Muscle layer of duodenum (tissue), 2 donors: ENCODE results near the gene LAMC3.
"Not testable (repeated sequence)": the region's sequence is repeated elsewhere in the genome, so short reads cannot be mapped to it uniquely, and the experiment has no call there.

Experiments used
- H3K27ac ChIP-seq: one replicate; pipeline ENCODE4 v1.7.0; 2013; ENCODE audit warnings: mild to moderate bottlenecking, low read length
- H3K27me3 ChIP-seq: one replicate; pipeline ENCODE4 v1.7.0; 2013; ENCODE audit warnings: low read depth, mild to moderate bottlenecking, control low read depth, low read length
- H3K36me3 ChIP-seq, 2 donors: one replicate each; pipeline ENCODE4 v1.7.0; 2013; ENCODE audit warnings: low read length in 2 of 2, control low read depth in 1 of 2, mild to moderate bottlenecking in 1 of 2; ENCODE audit not compliant: insufficient read depth in 2 of 2, control insufficient read depth in 1 of 2
- H3K4me1 ChIP-seq, 2 donors: one replicate each; pipeline ENCODE4 v1.7.0; 2013; ENCODE audit warnings: low read length in 2 of 2, mild to moderate bottlenecking in 2 of 2, control low read depth in 1 of 2, moderate library complexity in 1 of 2; ENCODE audit not compliant: insufficient read depth in 2 of 2, control insufficient read depth in 1 of 2
- H3K4me3 ChIP-seq, 2 donors: one replicate each; pipeline ENCODE4 v1.7.0; 2013; ENCODE audit warnings: low read length in 2 of 2, low read depth in 1 of 2, mild to moderate bottlenecking in 1 of 2
- H3K9me3 ChIP-seq, 2 donors: one replicate each; pipeline ENCODE4 v1.7.0; 2013; ENCODE audit warnings: low read length in 2 of 2, control low read depth in 1 of 2, mild to moderate bottlenecking in 1 of 2; ENCODE audit not compliant: control insufficient read depth in 1 of 2
- donor health status: healthy.

Gene LAMC3

DNA sequence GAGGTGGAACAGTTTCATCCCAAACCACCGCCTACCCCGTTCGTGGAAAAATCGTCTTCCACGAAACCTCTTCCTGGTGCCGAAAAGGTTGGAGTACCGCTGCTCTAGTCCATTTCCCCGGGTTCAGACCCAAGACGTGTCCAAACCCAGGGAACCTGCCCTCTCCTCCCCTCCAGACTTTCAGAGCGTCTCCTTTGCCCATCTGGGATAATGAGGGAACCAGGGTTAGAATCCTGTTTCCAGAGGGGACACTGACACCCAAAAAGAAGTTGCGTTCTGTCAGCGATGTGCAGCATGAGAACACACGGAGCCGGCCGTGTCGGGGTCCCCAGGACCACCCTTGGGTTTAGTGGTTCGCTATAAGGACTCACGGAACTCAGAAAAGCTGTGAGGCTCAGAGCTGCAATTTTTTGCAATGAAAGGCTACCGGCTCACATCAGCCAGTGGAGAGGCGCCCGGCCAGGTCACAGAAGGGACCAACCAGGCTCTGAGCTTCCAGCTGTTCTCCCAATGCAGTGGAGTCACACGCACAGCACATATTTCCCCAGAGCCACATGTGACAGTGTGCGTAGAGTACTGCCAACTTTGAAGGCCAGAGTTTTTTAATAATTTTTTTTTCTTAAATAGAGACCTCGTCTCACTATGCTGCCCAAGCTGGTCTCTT is 19.4 kb downstream of the LAMC3 start:
- no peaks in the 10 kb centered on the region for H3K9me3 ChIP-seq
- H3K27me3 ChIP-seq, result no peaks in the 10 kb centered on the region
- no peak overlapping the region for H3K27ac ChIP-seq
- H3K4me3 ChIP-seq, result no peak overlapping the region
- H3K36me3 ChIP-seq, result no peaks in the 10 kb centered on the region
- no peaks in the 10 kb centered on the region for H3K4me1 ChIP-seq

DNA sequence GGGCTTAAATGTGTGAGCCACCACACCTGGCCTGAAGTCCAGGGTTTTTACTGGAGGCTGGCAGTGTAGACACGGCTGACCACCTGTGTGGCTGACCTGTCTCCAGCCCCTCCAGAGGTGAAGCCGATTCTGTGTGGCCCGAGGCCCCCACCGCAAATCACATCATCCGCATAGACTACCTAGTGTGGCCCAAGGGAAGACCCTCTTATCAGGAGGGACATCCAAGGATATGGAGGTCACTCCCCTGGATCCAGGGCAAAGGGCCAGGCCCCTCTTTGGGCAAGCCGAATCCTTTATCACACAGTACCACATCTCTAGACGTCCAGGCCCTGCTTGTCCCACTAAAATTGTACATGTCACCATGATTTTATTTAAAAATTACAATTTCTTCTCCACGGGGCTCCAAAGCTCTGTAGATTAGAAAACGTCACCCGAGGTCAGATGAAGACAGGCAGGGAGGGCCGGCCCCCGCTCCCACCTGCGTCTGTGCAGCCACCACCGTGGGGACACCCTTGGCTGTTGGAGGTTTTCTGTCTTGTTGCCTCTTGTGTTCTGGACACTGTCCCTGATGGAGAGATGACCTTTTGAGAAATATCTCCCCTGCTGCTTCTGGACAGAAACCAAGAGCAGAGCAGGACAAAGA is 20.1 kb downstream of the LAMC3 start:
- H3K36me3 ChIP-seq, result no peaks in the 10 kb centered on the region
- no peak overlapping the region for H3K27ac ChIP-seq
- H3K9me3 ChIP-seq, result no peaks in the 10 kb centered on the region
- H3K4me1 ChIP-seq, result no peaks in the 10 kb centered on the region
- no peaks in the 10 kb centered on the region for H3K27me3 ChIP-seq
- H3K4me3 ChIP-seq, result no peak overlapping the region

DNA sequence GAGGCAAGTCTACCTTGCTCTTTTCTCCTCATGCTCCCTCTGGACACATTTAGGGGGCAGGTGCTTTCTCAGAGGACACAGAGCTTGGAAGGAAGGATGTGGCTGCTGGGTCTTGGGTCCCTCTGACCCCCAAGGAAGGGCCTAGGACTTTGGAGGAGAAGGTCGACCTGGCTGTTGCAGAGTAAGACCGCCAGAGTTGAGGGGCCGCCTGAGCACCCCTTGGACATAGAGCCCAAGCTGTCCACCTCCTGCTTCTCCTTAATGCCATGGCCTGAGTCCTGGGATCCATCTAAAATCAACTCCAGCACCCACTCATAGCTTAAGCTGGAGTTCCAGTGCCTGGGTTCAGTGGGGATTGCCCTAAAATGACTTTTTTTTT is 20.6 kb downstream of the LAMC3 start:
- Histone ChIP-seq H3K4me3 (no peak overlapping the region), H3K9me3 (no peaks in the 10 kb centered on the region), H3K27me3 (no peaks in the 10 kb centered on the region), H3K27ac (no peak overlapping the region), H3K4me1 (no peaks in the 10 kb centered on the region), H3K36me3 (no peaks in the 10 kb centered on the region)

DNA sequence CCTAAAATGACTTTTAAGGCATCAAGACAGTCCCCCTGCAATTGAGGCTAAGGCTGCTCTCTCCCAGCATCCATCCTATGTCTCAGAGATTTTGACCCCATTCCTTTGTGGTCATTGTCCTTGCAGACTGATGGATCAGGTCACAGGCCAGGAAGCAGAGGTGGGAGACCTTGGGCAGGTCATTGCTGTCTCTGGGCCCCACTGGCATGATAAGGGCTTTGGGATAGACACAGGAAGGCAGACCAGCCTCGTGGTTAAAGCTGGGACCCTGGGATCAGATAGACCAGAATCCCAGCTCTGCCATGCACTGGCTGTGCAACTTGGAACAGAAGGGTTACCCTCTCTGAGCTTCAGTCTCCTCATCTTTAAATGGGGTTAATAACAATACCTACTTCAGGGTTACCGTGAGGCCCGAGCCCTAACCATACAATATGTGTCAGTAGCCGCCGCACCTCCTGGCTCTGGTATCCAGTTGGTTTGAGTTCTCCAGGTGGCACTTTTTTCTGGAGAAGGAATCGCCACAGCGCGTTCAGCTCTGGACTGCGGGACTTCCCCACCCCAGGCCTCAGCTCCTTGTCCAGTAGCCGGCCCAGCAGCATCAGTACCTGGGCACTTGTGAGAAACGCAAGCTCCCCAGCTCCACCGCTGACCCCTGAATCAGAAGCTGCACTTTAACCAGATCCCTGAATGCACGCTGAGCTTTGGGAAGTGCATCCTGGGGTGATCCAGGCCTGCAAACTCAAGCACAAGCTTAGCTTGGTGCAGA is 21.4 kb downstream of the LAMC3 start:
- Histone ChIP-seq H3K4me3 (no peak overlapping the region), H3K36me3 (no peaks in the 10 kb centered on the region), H3K27me3 (no peaks in the 10 kb centered on the region), H3K4me1 (no peaks in the 10 kb centered on the region), H3K9me3 (no peaks in the 10 kb centered on the region), H3K27ac (no peak overlapping the region)

DNA sequence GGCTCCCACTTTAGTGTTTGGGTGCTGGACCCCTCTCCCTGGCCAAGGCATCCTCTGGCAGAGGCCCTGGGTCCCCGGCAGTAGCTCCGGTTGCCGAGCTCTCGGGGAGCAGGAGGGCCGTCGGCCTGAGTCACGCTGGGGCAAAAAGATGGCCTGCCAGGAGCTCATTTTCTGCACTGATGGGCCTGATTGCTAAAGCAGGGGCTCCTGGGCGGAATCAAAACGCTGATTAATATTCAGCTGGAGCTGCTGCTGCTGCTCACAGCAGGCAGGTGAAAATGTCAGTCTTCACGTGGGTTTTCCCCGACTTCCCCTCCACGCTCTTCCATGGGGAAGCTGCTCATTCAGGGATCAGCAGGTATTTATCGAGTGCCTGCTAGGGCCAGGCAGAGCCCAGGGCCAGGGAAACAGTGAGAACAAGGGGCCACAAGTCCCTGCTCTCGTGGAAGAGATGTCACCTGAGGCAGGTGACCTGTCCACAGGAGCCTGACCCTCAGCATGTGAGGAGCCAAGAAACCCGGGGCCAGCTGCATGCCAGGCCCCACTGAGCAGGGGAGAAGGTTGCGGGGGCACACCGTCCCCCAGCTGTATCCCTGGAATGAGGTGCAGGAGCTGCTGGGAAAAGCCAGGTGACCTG is 22.1 kb downstream of the LAMC3 start:
- no peaks in the 10 kb centered on the region for H3K9me3 ChIP-seq
- H3K4me3 ChIP-seq, result no peak overlapping the region
- no peaks in the 10 kb centered on the region for H3K36me3 ChIP-seq
- no peaks in the 10 kb centered on the region for H3K4me1 ChIP-seq
- no peak overlapping the region for H3K27ac ChIP-seq
- no peaks in the 10 kb centered on the region for H3K27me3 ChIP-seq

DNA sequence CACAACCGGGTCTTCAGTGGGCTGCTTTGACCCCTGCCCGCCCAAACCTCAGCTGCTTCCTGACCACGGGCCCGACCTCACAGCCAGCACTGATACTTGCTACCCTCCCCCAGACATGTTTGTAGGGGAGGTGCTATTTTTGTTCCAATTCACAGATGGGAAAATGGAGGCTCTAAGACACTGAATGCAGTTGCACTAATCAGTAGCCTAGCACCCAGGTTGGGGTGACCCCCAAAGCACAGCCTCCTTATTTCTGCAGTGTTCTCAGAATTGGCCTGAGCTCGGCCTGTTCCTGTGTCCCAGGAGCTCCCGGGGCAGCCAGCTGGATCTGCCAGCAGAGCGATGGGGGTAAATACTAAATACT is 22.6 kb downstream of the LAMC3 start:
- H3K4me1 ChIP-seq, result peaks cover 0 to 2% of the 10 kb centered on the region in 2 donors
- no peak overlapping the region for H3K4me3 ChIP-seq
- H3K27ac ChIP-seq, result no peak overlapping the region
- no peaks in the 10 kb centered on the region for H3K36me3 ChIP-seq
- H3K9me3 ChIP-seq, result no peaks in the 10 kb centered on the region
- H3K27me3 ChIP-seq, result no peaks in the 10 kb centered on the region

DNA sequence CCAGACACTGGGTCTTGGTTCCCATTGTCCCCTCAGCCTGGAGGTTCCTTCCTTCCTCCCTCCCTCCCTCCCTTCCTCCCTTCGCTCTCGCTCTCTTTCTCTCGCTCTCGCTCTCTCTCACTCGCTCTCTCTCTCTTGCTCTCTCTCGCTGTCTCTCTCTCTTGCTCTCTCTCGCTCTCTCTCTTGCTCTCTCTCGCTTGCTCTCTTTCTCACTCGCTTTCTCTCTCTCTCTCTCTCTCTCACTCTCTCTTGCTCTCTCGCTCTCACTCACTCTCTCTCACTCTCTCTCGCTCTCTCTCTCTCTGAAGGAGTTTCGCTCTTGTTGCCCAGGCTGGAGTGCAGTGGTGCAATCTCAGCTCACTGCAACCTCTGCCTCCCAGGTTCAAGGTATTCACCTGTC is 23.4 kb downstream of the LAMC3 start:
- Histone ChIP-seq H3K27me3 (no peaks in the 10 kb centered on the region), H3K27ac (no peak overlapping the region), H3K4me3 (no peak overlapping the region), H3K4me1 (peaks cover 0 to 9% of the 10 kb centered on the region in 2 donors), H3K36me3 (no peaks in the 10 kb centered on the region), H3K9me3 (no peaks in the 10 kb centered on the region)

DNA sequence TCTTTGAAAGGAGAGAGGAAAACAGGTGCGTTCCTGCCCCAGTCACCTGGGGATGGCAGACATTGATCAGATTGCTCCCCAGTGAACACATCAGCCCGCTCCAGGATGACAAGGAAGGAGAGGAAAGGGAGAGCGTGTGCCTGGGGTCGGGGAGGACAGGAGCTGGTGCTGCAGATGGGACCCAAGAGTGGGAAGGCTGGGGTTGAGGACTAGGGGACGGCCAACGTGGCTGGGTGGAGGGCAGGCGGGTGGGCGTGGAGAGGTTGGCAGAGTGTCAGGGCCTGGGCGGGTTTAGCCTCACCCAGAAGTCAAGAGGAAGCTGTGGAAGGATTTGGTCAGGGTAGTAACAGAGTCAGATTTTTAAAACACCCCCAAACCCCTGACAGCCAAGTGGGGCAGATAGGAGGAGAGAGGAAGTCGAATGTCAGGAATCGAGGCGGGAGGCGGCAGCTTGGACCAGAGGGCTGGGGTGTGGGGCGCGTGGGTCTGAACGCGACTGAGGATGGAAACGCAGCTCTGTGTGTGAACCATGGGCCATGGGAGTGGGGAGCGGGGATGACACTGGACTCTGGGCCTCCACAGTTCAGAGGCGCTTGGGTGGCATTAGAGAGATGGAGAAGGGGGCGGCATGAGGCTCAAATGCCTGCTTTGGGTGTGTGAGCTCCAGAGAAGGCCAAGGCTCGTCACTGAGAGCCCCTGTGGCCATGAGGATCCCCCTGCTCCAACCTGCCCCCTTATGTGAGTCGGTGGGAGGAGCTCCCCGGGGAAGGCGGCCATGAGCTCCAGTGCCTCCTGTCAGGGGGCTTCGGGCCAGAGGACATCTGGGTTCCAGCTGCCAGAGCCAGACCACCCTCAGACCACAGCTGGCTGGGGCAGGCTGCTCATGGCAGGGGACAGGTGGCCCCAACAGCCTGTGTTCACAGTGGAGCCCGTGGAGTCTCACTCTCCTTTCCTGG is 24.6 kb downstream of the LAMC3 start:
- no peaks in the 10 kb centered on the region for H3K27me3 ChIP-seq
- H3K4me3 ChIP-seq, result no peak overlapping the region
- no peaks in the 10 kb centered on the region for H3K36me3 ChIP-seq
- H3K27ac ChIP-seq, result no peak overlapping the region
- no peaks in the 10 kb centered on the region for H3K9me3 ChIP-seq
- peaks cover 0 to 18% of the 10 kb centered on the region in 2 donors for H3K4me1 ChIP-seq

DNA sequence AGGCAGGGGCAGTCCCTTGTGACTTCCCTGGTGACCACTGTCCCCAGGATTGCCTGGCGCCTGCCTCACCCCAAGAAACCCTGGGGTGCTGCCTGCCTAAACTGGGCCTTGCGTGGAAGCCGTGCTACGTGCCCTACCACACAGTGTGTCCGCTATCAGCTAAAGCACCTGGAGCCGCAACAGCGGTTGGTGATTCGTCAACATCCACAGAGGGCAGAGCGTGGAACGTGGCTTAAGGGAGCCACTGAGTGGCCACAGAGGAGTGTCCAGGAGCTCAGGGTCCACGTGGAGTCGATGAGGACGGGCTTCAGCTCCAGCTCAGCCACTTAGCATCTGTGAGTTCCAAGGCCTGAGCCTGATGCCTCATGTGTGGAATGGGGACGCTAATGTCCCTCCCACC is 25.3 kb downstream of the LAMC3 start:
- Histone ChIP-seq H3K4me3 (no peak overlapping the region), H3K27me3 (no peaks in the 10 kb centered on the region), H3K27ac (no peak overlapping the region), H3K9me3 (no peaks in the 10 kb centered on the region), H3K36me3 (no peaks in the 10 kb centered on the region), H3K4me1 (peaks cover 0 to 18% of the 10 kb centered on the region in 2 donors)

DNA sequence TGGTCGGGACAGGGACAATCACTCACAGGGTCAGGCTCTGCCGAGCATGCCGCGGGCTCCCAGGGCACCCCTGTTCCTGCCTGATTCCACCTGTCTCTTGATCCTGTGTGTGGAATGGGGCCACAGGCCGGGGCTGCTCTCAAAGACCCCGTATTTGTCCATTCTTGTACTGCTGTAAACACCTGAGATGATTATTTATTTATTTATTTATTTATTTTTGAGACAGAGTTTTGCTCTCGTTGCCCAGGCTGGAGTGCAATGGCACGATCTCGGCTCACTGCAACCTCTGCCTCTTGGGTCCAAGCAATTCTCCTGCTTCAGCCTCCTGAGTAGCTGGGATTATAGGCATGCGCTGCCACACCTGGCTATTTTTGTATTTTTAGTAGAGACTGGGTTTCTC is 25.8 kb downstream of the LAMC3 start:
- not testable (repeated sequence) for H3K27me3 ChIP-seq, H3K9me3 ChIP-seq, H3K27ac ChIP-seq, H3K4me3 ChIP-seq, H3K36me3 ChIP-seq
- H3K4me1 ChIP-seq, result peaks cover 0 to 18% of the 10 kb centered on the region in 2 donors
